HG03060 (cell line): Measurements from ENCODE around the gene LTB4R2.

Experiments used
- ATAC-seq: cut with Tn5 transposase; IDR thresholded peaks from one replicate; pipeline ENCODE4 v1.9.1; 2021; ENCODE audit warnings: low read depth, moderate number of reproducible peaks; ENCODE audit not compliant: unreplicated experiment

Gene LTB4R2

DNA sequence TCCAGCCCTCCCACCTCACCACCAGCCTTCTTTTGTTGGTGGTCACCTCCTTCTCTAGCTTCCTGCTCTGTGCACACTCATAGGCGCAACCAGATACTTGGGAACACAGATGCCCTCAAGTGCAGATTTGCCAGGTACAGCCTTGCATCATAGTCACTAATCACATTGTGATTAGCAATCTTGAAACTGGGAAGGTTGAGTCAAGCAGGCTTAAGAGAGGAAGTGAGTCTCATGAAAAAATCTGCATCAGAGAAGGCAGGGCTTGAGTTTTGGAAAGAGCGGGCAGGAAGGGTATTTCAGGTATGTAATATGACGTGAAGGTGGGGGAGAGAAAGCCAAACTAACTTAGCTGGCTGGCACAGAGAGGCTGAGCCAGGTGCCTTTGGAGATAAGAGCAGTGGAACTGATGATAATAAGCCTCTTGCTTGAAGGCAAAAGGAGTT, 35.8 kb upstream of the LTB4R2 start:
- peak; percentile 40 for ATAC-seq

DNA sequence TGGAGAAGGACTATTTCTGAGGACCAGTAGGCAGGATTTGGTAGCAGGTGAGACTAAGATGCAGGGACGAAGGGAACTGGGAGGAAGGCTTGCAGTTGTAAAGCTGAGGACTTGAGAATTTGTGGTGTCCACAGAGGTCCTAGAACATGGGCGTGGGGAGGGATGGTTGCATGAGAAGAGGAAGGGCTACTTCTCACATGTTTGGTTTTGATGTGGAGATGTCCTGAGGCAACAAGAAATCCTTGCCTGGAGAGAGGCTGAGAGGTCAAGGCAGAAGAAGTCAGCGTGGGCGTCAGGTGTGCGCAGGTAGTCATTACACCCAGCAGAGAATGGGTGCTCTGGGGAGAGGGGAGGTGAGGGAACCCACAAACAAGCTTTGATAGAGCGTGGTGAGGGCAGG, 32.9 kb upstream of the LTB4R2 start:
- no peak for ATAC-seq

DNA sequence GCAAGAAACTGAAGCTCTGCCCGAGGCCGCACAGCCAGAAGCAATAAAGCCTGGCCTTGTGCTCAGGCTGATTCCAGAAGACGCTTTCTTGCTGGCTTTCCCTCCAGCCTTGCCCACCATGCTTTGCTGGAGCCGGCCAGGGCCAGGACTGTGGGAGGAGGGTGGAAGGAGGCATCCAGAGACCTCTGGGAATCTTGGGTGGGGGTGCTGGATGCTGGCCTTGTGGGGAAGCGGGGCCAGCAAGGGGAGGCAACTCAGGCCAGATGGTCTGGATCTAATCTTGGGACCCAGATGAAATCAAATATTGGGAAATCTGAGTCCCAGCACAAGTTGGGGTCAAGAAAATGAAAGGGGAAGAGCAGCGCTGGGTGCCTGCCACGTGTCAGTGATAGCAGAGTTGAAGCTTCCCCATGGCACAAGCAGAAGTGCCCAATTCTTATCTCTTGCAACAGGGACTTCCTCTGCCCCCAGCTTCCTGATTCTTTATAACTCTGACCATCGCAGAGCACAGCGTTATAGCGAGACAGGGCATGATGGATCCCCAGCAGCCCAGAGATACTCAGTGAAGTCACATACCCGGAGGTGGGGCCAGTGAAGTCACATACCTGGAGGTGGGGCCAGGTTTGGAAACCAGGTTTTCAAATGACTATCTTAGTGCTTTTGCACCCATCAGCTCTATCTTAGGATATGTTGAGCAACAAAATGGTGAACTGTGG, 32.2 kb upstream of the LTB4R2 start:
- ATAC-seq = no peak

DNA sequence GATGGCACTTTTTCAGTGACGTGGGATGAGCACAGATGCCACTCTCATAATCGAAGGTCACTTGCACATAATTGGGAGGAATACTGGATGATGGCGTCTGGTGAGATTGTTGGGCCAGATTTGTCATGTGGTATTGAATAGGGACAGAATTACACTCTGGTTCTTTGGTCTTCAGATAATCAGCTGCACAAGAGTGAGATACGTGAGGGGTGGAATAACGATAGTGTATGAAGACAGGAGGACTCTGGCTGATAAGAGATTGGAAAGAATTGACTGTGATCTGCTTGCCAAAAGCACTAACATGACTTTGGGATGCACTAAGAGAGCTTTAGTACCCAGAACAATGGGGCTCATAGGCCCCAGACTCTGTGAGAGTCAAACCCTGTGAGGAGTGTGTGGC, 31.5 kb upstream of the LTB4R2 start:
- ATAC-seq = no peak

DNA sequence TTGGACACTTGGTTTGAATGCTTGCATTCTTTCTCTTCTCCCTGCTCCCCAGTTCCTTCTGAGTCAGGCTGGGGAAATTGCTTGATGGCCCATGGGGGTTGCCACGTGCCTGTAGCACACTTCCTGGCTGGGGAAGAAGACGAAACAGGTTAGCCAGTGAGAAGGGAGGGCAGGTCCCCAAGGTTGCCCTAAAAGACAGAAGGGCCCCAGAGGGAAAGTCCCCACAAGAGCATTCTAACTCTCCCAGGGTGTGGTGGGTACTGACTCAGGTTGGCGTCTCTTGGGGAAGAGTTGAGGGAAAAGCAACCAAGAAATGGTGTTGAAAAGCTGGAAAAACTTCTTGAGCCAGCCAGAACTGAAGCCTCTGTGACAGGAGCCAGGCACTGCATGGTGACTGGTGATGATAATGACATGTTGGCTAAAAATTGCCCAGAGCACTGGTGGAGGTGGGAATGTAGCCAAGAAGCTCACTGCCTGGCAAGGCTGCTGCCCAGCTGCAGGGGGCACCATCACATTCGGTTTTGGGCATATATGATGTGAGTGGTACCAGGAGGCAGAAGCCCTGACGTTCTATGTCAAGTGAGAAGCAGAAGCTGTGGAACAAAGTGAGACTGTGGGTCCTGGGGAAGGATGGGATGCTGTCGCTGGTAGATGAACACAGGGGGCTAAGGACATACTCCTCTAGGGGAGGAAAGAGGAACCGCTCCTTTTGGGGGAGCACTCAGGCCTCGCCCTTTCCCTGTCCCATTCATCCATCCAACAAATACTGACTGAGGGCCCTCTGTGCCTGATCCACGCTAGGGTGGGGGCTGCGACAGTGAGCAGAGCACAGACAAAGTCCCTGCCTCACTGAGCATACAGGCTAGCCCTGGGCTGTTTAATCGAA, 30.4 kb upstream of the LTB4R2 start:
- no peak for ATAC-seq

DNA sequence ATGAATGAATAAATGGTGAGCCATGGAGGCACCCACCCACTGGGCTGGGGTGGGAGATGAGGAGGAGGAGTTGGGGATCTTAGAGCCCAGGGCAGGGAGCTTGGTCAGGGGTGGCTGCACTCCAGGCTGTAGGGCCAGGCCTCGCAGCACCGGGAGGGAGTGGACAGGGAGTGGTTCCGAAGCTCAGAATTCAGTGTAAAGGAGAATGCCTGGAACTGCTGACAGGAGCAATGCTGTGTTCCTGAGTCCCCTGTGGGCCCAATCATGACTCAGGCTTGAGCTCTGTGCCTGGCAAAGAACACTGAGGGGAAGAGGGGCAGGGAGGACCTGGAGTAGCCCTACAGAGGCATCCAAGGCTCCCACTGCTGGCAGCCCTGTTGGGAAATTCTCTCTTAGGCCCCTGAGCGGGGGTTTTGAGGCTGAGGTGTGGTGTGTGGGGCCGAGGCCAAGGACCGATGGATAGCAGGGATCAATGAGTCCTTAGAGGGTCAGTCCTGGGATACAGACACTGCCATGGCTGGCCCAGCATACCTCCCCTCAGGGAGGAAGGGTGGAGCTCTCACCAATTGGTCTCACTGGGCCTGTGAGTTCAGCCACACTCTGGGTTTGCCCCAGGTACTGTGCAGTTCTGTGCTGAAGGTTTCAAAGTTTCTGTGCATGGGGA, 29.0 kb upstream of the LTB4R2 start:
- ATAC-seq = no peak

DNA sequence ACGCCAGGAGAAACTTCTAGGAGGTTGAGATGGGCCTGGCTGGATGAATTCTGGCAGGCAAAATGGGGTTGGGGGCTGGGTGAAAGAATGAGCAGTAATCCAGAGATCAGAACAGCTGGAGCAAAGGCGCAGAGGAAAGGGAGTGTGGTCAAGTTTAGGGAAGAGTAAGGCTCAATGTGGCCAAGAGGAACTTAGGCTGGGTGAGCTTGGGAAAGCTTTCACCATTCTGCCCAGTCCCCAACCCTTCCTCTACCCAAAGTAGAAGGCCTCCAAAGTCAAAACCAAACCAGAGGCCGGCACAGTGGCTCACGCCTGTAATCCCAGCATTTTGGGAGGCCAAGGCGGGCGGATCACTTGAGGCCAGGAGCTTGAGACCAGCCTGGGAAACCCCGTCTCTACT, 28.3 kb upstream of the LTB4R2 start:
- no peak for ATAC-seq

DNA sequence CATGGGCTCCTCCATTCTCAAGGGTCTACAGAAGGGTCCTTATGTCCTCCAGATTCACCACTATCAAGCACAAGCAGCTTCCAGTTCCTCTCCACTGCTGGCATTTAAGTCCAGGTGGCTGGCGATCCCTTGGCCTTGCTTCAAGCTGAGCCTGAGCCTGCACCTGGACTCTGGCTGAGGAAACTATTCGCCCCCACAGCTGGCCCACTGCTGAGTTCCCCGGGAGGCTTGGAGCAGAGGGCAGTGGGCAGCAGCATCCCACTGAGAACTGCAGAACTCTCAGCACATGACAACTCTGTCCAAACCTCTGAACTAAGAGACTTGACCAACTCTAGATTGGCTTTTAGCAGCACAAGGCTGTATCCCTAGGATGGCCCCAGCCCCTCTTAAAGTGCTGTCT, 27.2 kb upstream of the LTB4R2 start:
- no peak for ATAC-seq

DNA sequence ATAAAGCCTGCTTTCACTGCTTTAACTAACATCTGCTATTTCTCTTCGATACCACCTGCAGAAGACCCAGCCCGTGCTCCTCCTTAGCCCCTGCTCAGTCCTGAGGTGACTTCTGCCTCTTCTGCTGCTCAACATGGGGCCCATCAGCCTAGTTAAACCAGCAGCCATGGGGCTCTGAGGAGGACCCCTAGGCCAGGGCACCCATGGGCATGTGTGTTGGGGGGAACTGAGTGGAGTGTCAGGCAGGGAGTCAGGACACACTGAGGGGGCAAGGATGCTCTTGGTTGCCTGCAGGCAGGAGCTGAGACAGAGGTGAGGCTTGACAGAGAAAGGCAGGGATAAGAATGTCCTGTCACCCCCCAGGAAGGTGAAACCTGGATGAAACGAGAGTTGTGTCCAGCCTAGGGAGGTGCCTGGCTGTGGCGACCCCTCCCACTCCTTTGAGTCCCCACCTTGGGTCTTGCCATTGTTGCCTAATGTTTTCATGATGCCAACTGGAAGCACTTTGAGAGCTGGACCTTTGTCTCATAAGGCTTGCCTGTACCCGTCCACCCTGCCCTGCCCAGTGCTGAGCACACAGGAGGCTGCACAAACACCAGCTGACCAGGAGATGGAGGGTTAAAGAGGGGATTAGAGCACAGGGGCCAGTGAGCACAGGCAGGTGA, 26.0 kb upstream of the LTB4R2 start:
- no peak for ATAC-seq

DNA sequence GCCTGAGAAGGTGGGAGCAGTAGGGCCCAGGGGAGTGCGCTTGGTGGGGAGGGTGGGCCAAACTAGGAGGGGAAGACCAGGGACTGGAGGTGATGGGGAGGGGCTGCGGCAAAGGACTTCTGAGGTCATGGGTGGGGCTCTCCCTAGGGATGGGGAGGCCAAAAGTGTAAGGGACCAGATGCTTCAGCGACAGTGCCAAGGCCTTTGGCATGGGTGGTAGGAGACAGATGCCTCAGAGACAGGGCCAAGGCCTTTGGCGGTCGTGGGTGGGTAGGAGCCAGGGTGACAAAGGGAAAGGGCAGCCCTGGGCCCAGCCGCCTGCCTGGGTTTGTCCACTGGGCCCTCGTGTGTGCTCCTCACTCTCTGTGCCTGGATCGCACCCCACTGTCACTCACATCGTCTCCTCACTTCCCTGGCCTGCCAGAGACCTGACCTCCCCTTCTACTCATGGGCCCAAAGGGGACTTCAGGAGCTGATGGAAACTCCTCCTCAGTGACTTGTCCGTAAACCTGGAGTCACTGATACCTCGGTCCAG, 25.4 kb upstream of the LTB4R2 start:
- no peak for ATAC-seq

DNA sequence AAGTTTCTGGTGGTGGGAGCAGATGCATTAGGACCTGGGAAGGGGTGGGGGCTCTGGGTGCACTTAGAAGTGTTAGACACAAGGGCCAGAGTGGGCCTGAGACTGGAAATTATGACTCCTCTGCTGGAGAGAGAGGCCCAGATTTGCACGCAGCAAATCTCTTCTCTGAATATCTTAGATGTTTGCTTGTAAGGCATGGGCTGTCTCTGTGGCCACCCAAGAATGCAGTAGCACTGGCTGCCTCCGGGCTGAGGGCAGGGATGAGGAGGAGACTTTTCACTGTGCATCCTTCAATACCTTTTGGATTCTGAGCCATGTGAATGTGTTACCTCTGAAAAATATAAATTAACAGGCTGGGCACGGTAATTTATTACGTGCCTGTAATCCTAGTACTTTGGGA, 24.6 kb upstream of the LTB4R2 start:
- no peak for ATAC-seq

DNA sequence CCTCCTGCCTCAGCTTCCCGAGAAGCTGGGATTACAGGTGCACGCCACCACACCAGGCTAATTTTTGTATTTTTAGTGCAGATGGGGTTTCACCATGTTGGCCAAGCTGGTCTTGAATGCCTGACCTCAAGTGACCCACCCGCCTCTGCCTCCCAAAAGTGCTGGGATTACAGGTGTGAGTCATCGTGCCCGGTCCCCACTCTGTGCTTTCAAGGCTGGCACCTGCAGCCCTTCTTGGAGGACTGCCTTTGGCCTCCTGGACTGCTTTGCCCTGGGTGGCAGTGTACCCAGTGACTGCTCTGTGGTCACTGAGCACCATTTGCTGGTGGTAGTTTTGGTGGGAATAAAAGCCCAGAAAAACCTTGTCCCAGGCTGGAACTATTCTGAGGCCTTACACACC, 22.9 kb upstream of the LTB4R2 start:
- ATAC-seq = no peak

DNA sequence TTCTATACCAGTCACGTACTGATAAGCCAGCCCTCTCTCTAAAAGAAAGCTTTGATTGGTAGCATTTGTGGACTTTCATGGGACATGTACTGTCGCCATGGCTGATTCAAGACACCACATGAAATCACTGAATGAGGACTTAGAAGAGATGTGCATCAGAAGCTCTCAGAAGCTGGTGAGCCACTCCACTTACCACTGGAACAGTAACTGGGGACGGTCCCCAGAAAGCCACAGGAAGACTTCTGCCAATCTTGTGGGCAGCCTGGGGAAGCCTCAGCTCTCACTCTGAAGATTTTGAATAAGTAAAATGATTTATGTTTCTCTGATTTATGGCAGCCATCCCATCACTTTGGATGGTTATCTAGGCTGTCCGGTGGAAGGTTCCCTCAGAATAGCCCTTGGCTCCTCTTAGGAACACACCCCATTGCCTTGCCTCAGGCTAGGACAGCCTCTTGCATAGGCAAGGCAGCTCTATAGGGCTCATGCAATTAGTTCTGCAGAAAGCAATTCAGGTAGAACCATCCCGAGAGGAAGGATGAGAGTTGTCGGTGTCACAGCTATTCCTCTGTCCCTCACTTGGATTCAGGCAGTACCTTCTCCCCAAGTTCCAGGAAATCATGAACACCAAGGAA, 20.2 kb upstream of the LTB4R2 start:
- ATAC-seq = peak; percentile 59

DNA sequence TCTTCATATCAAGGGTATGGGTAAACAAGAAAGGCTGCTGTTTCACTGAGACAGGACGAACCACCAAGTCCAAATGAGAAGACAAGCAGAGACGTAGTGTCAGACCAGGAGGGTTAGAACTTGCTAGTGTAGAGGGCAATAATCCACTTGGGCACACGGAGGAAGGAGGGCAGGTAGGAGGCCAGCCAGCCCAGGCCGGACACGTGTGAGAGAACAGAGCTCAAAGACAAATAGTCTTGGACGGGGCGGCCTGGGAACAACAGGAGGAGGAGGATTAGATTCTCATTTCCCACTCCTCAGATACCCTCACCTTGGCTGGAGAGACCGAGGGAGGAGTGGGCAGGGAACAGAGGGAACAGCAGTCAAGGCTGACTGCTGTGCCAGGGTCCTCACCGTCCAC, 19.2 kb upstream of the LTB4R2 start:
- ATAC-seq = no peak

DNA sequence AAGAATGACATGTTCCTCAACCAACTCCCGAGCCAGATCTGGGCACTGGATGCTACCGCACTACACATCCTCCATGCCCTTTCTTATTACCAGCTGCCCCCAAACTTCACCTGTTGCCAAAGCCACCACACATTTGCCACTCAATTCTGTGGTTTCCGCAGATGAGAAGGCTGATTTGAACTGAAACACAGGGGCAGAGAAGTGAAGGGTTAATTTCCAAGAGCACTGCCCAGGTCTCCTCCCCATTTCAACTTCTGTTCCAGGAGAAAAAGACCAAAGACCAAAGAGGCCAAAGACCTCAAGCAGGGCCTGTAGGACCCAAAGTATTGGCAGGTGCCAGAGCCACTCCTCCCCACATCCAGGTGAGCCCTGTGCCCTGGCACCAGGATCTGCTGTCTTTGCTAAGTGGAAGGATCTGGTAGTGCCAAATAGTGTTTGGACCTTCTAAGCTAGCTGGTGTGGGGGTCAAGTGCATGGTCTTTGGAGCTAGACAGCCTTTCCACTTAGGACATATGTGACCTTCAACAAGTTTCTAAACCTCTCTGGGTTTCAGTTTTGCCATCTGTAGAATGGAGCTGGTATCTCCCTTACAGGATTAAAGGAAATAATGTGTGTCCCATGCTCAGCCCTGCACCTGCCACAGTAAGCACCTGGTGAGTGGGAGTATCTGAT, 18.4 kb upstream of the LTB4R2 start:
- no peak for ATAC-seq

DNA sequence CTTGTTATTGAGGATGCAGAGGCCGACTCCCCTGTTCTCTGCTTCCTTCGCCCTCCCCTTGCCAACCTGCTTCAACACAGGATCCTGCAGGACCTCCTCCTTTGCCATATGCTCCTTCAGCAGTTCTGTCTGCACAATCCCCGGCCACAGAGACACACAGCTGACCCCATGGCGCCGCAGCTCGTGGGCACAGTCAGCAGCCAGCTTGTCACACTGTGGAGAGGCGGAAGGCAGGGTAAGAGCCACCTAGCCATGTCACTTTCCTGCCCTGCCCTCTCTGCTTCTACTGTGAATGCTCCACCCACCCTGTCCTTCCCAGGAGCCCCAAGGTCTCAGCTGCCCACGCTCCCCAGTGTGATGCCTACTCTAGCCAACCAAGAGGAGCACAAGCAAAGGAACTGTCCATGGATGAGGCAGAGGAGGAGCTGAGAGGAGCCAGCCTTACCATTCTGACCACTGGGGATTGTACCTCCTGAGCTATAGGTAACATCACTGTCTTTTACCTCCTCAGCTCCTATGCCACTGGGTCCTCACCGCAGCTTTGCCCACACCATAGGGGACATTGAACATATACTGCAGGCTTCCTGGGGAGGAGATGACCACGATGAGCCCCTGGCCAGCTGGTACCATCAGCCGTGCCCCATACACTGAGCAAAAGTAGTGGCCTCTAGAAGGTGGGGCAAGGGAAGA, 17.7 kb upstream of the LTB4R2 start:
- no peak for ATAC-seq

DNA sequence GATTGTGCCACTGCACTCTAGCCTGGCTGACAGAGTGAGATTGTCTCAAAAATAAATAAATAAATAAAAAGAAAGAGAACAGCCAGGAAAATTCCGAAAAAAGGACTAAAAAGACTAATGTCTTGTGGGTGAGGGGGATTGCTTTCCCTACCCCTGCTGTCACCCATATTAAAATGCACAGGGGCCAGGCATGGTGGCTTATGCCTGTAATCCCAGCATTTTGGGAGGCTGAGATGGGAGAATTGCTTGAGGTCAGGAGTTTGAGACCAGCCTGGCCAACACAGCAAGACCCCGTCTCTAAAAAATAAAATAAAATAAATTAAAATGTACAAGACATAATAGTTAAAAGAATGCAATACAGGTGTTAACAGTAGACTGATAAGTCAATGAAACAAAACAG, 16.4 kb upstream of the LTB4R2 start:
- ATAC-seq = no peak

DNA sequence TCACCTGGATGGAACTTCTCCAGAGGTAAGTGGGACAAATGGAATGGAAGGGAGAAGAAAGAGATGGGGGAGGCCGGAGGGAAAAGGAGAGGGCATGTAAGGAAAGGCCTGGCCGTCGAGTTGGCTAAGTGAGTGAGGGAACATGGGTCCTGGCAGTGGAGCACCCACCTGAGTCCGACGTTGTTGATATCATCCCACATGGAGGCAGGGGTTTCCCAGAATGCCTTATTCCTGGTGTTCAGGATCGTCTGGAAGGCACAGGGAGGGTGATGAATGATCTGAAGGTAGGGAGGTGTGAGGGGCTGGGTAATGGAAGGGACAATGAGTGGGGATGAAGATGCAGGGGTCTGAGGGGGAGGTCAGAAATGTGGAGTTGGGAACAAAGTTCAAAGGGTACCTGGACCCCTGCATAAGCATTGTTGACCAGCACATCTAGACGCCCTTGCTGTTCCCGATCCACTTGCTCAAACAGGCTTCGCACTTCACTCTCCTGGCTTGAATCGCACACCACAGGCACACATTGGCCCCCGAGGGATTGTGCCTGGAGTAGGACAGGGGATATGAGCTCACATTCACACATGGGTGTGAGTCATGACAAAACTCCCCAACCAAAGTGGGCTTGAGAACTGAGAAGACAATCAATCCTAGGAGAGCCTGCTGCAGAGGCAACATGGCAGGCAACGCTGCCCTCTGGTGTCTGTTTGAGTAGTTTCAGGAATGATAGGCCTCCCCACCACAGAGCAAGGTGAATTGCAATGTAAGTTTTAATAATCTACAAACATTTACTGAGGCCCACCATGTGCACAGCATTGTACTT, 13.4 kb upstream of the LTB4R2 start:
- no peak for ATAC-seq
